ENCODE measurements around the gene PAX2.

GRCh38 chr10:100759331-100759730 lies 13.9 kb downstream of the PAX2 start:
- TF ChIP-seq CTCF (IDR thresholded peaks at IDR 0.05) (no peak), EZH2phosphoT487 (IDR thresholded peaks at IDR 0.05) (no peak)
